ENCODE data around the gene NCOR1.

DNA sequence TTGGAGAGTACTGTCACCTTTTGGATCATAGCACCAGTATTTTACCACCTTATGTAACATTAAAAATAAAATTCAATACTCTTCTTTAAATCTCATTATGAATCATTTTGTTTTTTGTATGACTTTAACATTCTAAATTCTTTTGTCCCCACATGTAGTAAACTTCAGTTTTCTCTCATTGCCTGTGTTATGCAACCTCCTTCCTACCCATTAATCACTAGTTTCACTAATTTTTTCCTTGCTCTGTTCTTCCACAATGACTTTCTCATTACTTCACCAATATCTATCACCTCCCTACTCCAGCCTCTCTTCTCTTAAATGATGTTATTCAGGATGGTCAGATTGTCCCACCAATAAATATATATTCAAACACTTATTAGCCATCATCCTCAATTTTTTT lies 147.0 kb downstream of the NCOR1 start:
- TF ChIP-seq, protein P1, sequence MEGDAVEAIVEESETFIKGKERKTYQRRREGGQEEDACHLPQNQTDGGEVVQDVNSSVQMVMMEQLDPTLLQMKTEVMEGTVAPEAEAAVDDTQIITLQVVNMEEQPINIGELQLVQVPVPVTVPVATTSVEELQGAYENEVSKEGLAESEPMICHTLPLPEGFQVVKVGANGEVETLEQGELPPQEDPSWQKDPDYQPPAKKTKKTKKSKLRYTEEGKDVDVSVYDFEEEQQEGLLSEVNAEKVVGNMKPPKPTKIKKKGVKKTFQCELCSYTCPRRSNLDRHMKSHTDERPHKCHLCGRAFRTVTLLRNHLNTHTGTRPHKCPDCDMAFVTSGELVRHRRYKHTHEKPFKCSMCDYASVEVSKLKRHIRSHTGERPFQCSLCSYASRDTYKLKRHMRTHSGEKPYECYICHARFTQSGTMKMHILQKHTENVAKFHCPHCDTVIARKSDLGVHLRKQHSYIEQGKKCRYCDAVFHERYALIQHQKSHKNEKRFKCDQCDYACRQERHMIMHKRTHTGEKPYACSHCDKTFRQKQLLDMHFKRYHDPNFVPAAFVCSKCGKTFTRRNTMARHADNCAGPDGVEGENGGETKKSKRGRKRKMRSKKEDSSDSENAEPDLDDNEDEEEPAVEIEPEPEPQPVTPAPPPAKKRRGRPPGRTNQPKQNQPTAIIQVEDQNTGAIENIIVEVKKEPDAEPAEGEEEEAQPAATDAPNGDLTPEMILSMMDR (IDR thresholded peaks at IDR 0.05; ENCODE audit: low read depth, low read length, poor library complexity, severe bottlenecking) = no peak
- no peak for TF ChIP-seq EZH2phosphoT487 (IDR thresholded peaks at IDR 0.05; ENCODE audit: borderline replicate concordance, low read length)
